HL-60 (cell line): ENCODE measurements around the gene STUM.

Source experiments
- DNase-seq, 2 experiments: peaks; one replicate each; pipeline ENCODE4 v3.0.0-alpha.2; 2010 to 2020; ENCODE audit warnings: low read depth in 1 of 2, low spot score in 1 of 2
- H3K27ac ChIP-seq: fragments of 250-450 bp; sonication (Bioruptor Pico); replicated peaks from 2 replicates; pipeline ENCODE4 v1.5.1; 2020; ENCODE audit warnings: mild to moderate bottlenecking, moderate library complexity
- H3K27me3 ChIP-seq: fragments of 250-450 bp; sonication (Bioruptor Pico); 2 replicates; pipeline ENCODE4 v1.5.1; 2021; ENCODE audit warnings: mild to moderate bottlenecking, moderate library complexity; ENCODE audit not compliant: insufficient read depth, poor library complexity, severe bottlenecking
- H3K4me3 ChIP-seq: replicated peaks from 2 replicates; pipeline ENCODE4 v1.5.1; 2011; ENCODE audit warnings: mild to moderate bottlenecking, control low read depth, low read length; ENCODE audit not compliant: insufficient read depth
- CTCF ChIP-seq: IDR thresholded peaks from one replicate; pipeline ENCODE4 v1.5.1; 2011; ENCODE audit warnings: low read length, control low read depth, inconsistent platforms; ENCODE audit not compliant: insufficient read depth
- GABPA ChIP-seq: IDR thresholded peaks from 2 replicates; pipeline ENCODE4 v1.6.1; 2012; ENCODE audit warnings: low read depth
- POLR2AphosphoS5 ChIP-seq: IDR thresholded peaks from 2 replicates; pipeline ENCODE4 v1.6.1; 2012; ENCODE audit warnings: low read depth
- REST ChIP-seq: IDR thresholded peaks from 2 replicates; pipeline ENCODE4 v1.6.1; 2012; ENCODE audit warnings: low read depth; ENCODE audit not compliant: insufficient replicate concordance
- SPI1 ChIP-seq: IDR thresholded peaks from 2 replicates; pipeline ENCODE4 v1.6.1; 2012; ENCODE audit warnings: low read depth, mild to moderate bottlenecking, borderline replicate concordance

STUM gene

GRCh38 chr1:226604560-226605317 is 56.2 kb downstream of the STUM start:
- TF ChIP-seq REST (no peak), SPI1 (no peak), GABPA (no peak), CTCF (no peak), POLR2AphosphoS5 (no peak)
- no peak overlapping the region for H3K4me3 ChIP-seq
- no peaks in the 10 kb centered on the region for H3K27me3 ChIP-seq
- no peak overlapping the region for H3K27ac ChIP-seq
- no peak for DNase-seq

GRCh38 chr1:226605318-226605950 is 56.9 kb downstream of the STUM start:
- no peaks in the 10 kb centered on the region for H3K27me3 ChIP-seq
- TF ChIP-seq GABPA = no peak
- TF ChIP-seq POLR2AphosphoS5 = no peak
- TF ChIP-seq CTCF = no peak
- TF ChIP-seq REST = no peak
- no peak for TF ChIP-seq SPI1

GRCh38 chr1:226606311-226607267 is 58.0 kb downstream of the STUM start:
- DNase-seq = no peak
- no peak overlapping the region for H3K4me3 ChIP-seq
- H3K27me3 ChIP-seq = no peaks in the 10 kb centered on the region
- TF ChIP-seq REST = no peak
- no peak for TF ChIP-seq POLR2AphosphoS5
- no peak for TF ChIP-seq CTCF
- TF ChIP-seq GABPA = no peak
- no peak for TF ChIP-seq SPI1
- no peak overlapping the region for H3K27ac ChIP-seq

More at GRCh38 chr1:226605318-226605950, 56.9 kb downstream of the STUM start:
- DNase-seq = no peak
- Histone ChIP-seq H3K27ac (no peak overlapping the region), H3K4me3 (no peak overlapping the region)
